Epithelial cell of alveolus of lung (primary cell): ENCODE data around the gene ABCD2. TPM values are rescaled to one million over a fixed set of nuclear protein-coding genes. Genes with fewer than 3 reads are reported as not detected.

Experiments
- total RNA-seq: library from RNA; depleted of rRNA; stranded (reverse); fragments of >200 nt; gene quantifications from 2 replicates; pipeline ENCODE4 v1.2.1, GENCODE V29; 2015

Gene ABCD2
- 0.13 and 0.40 TPM in 2 replicates for total RNA-seq

GRCh38 chr12:39619660-39620433 is at the start of gene ABCD2:
ABCD2 (minus strand) TSS chr12:39619803; CDS start chr12:39619615, 188 bp downstream.

Other genes with a start within 250 kb of the ABCD2 start
- 2.8 and 6.7 TPM in 2 replicates for gene KIF21A, start 176.7 kb downstream of the ABCD2 start, total RNA-seq